GM21529 (cell line): ENCODE results near the gene FGD5.

ENCODE experiments used
- ATAC-seq: cut with Tn5 transposase; IDR thresholded peaks from one replicate; pipeline ENCODE4 v1.9.1; 2021; ENCODE audit not compliant: unreplicated experiment

Gene FGD5

GRCh38 chr3:14787630-14788029 is 31.1 kb upstream of the FGD5 start:
- no peak for ATAC-seq

GRCh38 chr3:14788644-14789043 is 30.1 kb upstream of the FGD5 start:
- no peak for ATAC-seq

- no peak for ATAC-seq
These were observed 29.5 kb upstream of the FGD5 start for GRCh38 chr3:14789221-14789620.

- ATAC-seq: no peak
These were observed 29.0 kb upstream of the FGD5 start for GRCh38 chr3:14789640-14790285.

GRCh38 chr3:14791343-14791945 is 27.3 kb upstream of the FGD5 start:
- ATAC-seq: no peak

- no peak for ATAC-seq
These were observed 26.1 kb upstream of the FGD5 start for GRCh38 chr3:14792691-14793121.

- ATAC-seq: no peak
These were observed 25.5 kb upstream of the FGD5 start for GRCh38 chr3:14793126-14793857.

- ATAC-seq: no peak
These were observed 24.9 kb upstream of the FGD5 start for GRCh38 chr3:14793858-14794234.

GRCh38 chr3:14794435-14794834 is 24.3 kb upstream of the FGD5 start:
- ATAC-seq: no peak

- ATAC-seq: no peak
These were observed 22.8 kb upstream of the FGD5 start for GRCh38 chr3:14795996-14796395.

GRCh38 chr3:14796403-14797077 is 22.2 kb upstream of the FGD5 start:
- ATAC-seq: no peak

GRCh38 chr3:14797731-14798130 is 21.0 kb upstream of the FGD5 start:
- ATAC-seq: no peak

GRCh38 chr3:14798231-14798630 is 20.5 kb upstream of the FGD5 start:
- ATAC-seq: no peak

- ATAC-seq: no peak
These were observed 19.6 kb upstream of the FGD5 start for GRCh38 chr3:14799146-14799545.

GRCh38 chr3:14801031-14801430 is 17.7 kb upstream of the FGD5 start:
- no peak for ATAC-seq

- no peak for ATAC-seq
These were observed 16.9 kb upstream of the FGD5 start for GRCh38 chr3:14801668-14802380.

- ATAC-seq: no peak
These were observed 16.4 kb upstream of the FGD5 start for GRCh38 chr3:14802381-14802731.

- no peak for ATAC-seq
These were observed 15.4 kb upstream of the FGD5 start for GRCh38 chr3:14803101-14803980.

- no peak for ATAC-seq
These were observed 14.6 kb upstream of the FGD5 start for GRCh38 chr3:14803981-14804834.
